ENCODE measurements around the gene PLCB2. TPM values are rescaled to one million over a fixed set of nuclear protein-coding genes. Genes with fewer than 3 reads are reported as not detected.

The PLCB2 gene
- total RNA-seq, 1 experiment from 2014 or later, result 1.7 TPM

DNA sequence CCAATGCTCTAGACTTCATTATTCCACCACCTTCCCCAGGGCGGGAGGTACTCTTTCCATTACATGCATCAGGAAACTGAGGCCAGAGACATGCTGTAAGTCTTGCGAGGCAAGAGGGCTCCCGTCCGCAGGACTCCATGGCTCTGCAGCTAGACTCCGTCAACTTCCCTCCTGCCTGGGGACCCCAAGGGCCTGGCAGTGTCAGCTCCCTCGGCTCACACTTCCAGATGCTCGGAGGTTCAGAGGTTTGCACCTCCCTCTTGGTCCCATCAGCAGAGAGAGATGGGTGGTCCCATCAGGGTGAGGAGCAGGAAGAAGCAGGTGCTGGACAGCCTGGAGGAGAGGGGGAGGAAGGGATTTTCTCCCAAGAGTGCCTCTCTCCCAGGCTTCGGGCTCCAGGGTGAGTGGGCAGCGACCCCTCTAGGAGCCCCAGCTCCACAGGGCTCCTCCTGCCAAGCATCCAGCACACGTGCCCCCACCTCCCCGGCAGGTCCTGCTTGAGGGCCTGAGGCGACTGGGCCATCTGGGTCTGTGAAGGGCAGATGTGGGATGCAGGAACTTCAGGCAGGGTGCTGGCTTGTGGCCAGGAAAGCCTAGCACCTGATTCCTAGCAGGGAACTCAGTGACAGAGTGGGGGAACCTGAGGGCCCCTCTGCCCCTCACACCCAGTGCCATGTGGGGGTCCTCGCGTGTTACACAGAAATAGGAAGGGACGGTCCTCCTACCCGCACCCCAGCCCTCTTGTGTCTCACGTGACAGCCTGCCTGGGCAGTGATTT, 59.5 kb downstream of the PLCB2 start:
- CTCF ChIA-PET, result no interaction called here
- no peak for DNase-seq (ENCODE audit: low read depth, low spot score)

DNA sequence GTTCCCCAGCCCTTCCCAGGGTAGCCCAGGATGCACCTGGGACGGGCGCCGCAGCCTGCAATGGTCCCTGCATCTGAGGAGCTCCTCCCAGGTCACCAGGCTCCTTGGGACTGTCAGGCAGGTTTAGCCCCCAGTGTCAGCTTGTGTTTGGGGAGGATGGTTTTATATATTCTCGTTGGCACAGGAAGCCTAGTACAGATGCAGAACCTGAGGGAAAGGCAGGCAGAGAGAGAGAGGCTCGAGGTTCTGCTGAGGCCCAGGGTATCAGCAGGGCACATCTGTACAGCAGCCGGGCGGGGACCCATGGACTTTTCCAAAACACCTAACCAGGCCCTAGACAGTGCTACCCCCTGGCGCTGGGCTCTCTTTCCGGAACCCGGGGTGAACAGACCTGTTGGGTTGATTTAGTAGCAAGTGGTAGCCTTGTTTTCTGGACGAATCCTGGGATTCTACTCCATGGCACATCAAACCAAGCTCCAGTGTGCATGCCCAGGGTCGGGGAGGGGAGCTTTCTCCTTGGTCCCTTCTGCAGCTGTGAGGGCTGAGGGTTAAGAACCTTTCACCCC, 60.2 kb downstream of the PLCB2 start:
- in situ Hi-C loops (cut with HindIII; ENCODE audit: low pct_unique_long_range_greater_than_20kb, low sequenced_read_pairs) (no loop called here), intact Hi-C loops (cut with micrococcal nuclease; ENCODE audit: unreplicated experiment) (no loop called here)
- BruUV-seq (replicated peaks), result no TSS peak
- DNase-seq (ENCODE audit: low read depth, low spot score) (no peak), ATAC-seq (no peak)
- no peaks in the 10 kb centered on the region; the same call in 1 of the 2 replicates for H3K36me3 ChIP-seq (ENCODE audit: control insufficient read depth, insufficient read depth, low read length)
- no peak overlapping the region for H3K4me3 ChIP-seq (ENCODE audit: low read depth in 2 of 2, low read length in 2 of 2)
- CTCF ChIA-PET, result no interaction called here
- H3K9me3 ChIP-seq (ENCODE audit: control insufficient read depth, insufficient read depth, low read depth, low read length), result no peaks in the 10 kb centered on the region
- peaks cover 13% of the 10 kb centered on the region; the same call in 1 of the 2 replicates for H3K4me1 ChIP-seq (ENCODE audit: control insufficient read depth, insufficient read depth, low read length)
- no peaks in the 10 kb centered on the region; the same call in 1 of the 2 replicates for H3K27me3 ChIP-seq (ENCODE audit: control insufficient read depth, insufficient read depth, low read length)
- TF ChIP-seq, protein P1, sequence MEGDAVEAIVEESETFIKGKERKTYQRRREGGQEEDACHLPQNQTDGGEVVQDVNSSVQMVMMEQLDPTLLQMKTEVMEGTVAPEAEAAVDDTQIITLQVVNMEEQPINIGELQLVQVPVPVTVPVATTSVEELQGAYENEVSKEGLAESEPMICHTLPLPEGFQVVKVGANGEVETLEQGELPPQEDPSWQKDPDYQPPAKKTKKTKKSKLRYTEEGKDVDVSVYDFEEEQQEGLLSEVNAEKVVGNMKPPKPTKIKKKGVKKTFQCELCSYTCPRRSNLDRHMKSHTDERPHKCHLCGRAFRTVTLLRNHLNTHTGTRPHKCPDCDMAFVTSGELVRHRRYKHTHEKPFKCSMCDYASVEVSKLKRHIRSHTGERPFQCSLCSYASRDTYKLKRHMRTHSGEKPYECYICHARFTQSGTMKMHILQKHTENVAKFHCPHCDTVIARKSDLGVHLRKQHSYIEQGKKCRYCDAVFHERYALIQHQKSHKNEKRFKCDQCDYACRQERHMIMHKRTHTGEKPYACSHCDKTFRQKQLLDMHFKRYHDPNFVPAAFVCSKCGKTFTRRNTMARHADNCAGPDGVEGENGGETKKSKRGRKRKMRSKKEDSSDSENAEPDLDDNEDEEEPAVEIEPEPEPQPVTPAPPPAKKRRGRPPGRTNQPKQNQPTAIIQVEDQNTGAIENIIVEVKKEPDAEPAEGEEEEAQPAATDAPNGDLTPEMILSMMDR (IDR thresholded peaks at IDR 0.05), result no peak
- TF ChIP-seq TCF7L2 (IDR thresholded peaks at IDR 0.05; ENCODE audit: low read depth, low read length), result no peak
- TF ChIP-seq POLR2AphosphoS5 (IDR thresholded peaks at IDR 0.05; ENCODE audit: low read depth, low read length), result no peak
- no peak for TF ChIP-seq SIN3A (IDR thresholded peaks at IDR 0.05; ENCODE audit: borderline replicate concordance, insufficient read depth, low read depth, low read length)
- TF ChIP-seq, protein P2, sequence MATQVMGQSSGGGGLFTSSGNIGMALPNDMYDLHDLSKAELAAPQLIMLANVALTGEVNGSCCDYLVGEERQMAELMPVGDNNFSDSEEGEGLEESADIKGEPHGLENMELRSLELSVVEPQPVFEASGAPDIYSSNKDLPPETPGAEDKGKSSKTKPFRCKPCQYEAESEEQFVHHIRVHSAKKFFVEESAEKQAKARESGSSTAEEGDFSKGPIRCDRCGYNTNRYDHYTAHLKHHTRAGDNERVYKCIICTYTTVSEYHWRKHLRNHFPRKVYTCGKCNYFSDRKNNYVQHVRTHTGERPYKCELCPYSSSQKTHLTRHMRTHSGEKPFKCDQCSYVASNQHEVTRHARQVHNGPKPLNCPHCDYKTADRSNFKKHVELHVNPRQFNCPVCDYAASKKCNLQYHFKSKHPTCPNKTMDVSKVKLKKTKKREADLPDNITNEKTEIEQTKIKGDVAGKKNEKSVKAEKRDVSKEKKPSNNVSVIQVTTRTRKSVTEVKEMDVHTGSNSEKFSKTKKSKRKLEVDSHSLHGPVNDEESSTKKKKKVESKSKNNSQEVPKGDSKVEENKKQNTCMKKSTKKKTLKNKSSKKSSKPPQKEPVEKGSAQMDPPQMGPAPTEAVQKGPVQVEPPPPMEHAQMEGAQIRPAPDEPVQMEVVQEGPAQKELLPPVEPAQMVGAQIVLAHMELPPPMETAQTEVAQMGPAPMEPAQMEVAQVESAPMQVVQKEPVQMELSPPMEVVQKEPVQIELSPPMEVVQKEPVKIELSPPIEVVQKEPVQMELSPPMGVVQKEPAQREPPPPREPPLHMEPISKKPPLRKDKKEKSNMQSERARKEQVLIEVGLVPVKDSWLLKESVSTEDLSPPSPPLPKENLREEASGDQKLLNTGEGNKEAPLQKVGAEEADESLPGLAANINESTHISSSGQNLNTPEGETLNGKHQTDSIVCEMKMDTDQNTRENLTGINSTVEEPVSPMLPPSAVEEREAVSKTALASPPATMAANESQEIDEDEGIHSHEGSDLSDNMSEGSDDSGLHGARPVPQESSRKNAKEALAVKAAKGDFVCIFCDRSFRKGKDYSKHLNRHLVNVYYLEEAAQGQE (IDR thresholded peaks at IDR 0.05; ENCODE audit: insufficient read depth in 1 of 2, low read depth in 2 of 2, low read length in 1 of 2), result no peak
- H3K27ac ChIP-seq (ENCODE audit: low read length), result no peak overlapping the region
- POLR2A ChIA-PET, result interaction anchor here (0.6 kb wide), 1 partner anchor 212 kb away, joined by 3 read pairs; no protein-coding TSS in a partner anchor

More for the DNA sequence above, 59.5 kb downstream of the PLCB2 start:
- no TSS peak for BruUV-seq (replicated peaks)
- Histone ChIP-seq H3K36me3 (ENCODE audit: control insufficient read depth, insufficient read depth, low read length) (no peaks in the 10 kb centered on the region; the same call in 1 of the 2 replicates), H3K9me3 (ENCODE audit: control insufficient read depth, insufficient read depth, low read depth, low read length) (no peaks in the 10 kb centered on the region), H3K27me3 (ENCODE audit: control insufficient read depth, insufficient read depth, low read length) (no peaks in the 10 kb centered on the region; the same call in 1 of the 2 replicates), H3K4me3 (ENCODE audit: low read depth in 2 of 2, low read length in 2 of 2) (no peak overlapping the region), H3K4me1 (ENCODE audit: control insufficient read depth, insufficient read depth, low read length) (peaks cover 13% of the 10 kb centered on the region; the same call in 1 of the 2 replicates), H3K27ac (ENCODE audit: low read length) (no peak overlapping the region)
- POLR2A ChIA-PET, result interaction anchor here (0.6 kb wide), 1 partner anchor 213 kb away, joined by 3 read pairs; no protein-coding TSS in a partner anchor
- in situ Hi-C loops (cut with HindIII; ENCODE audit: low pct_unique_long_range_greater_than_20kb, low sequenced_read_pairs) (no loop called here), intact Hi-C loops (cut with micrococcal nuclease; ENCODE audit: unreplicated experiment) (no loop called here)
- TF ChIP-seq, protein P1 (IDR thresholded peaks at IDR 0.05), result no peak
- TF ChIP-seq, protein P2 (IDR thresholded peaks at IDR 0.05; ENCODE audit: insufficient read depth in 1 of 2, low read depth in 2 of 2, low read length in 1 of 2), result no peak
- TF ChIP-seq SIN3A (IDR thresholded peaks at IDR 0.05; ENCODE audit: borderline replicate concordance, insufficient read depth, low read depth, low read length), result no peak
- TF ChIP-seq POLR2AphosphoS5 (IDR thresholded peaks at IDR 0.05; ENCODE audit: low read depth, low read length), result no peak
- TF ChIP-seq TCF7L2 (IDR thresholded peaks at IDR 0.05; ENCODE audit: low read depth, low read length), result no peak
- no peak for ATAC-seq

Measured in Panc1 (cell line).